HG03045 (cell line): ENCODE results near the gene S100A11.

Source experiments
- ATAC-seq: cut with Tn5 transposase; IDR thresholded peaks from one replicate; pipeline ENCODE4 v1.9.1; 2021; ENCODE audit warnings: mild to moderate bottlenecking, moderate library complexity; ENCODE audit not compliant: unreplicated experiment

S100A11 gene

GRCh38 chr1:151985768-151986167 lies 51.0 kb downstream of the S100A11 start:
- ATAC-seq = no peak

GRCh38 chr1:151985270-151985669 lies 51.5 kb downstream of the S100A11 start:
- ATAC-seq = no peak

GRCh38 chr1:151984313-151984956 lies 52.4 kb downstream of the S100A11 start:
- peak; percentile 71 for ATAC-seq
